ENCODE results near the gene WDR81.

The WDR81 gene

GRCh38 chr17:1776857-1777256 is 52.4 kb downstream of the WDR81 start:
- no peak for DNase-seq (ENCODE audit: low read depth in 4 of 4, low spot score in 1 of 4)

GRCh38 chr17:1779571-1780131 is 55.1 kb downstream of the WDR81 start:
- no peak for DNase-seq (ENCODE audit: low read depth in 4 of 4, low spot score in 1 of 4)

- no peak for DNase-seq (ENCODE audit: low read depth in 4 of 4, low spot score in 1 of 4)
Observed at GRCh38 chr17:1782171-1782567, 57.7 kb downstream of the WDR81 start.

- no peak for DNase-seq (ENCODE audit: low read depth in 4 of 4, low spot score in 1 of 4)
Observed at GRCh38 chr17:1783271-1783670, 58.8 kb downstream of the WDR81 start.

GRCh38 chr17:1783834-1784611 is 59.5 kb downstream of the WDR81 start:
- no peak for DNase-seq (ENCODE audit: low read depth in 4 of 4, low spot score in 1 of 4)

GRCh38 chr17:1785930-1786329 is 61.4 kb downstream of the WDR81 start:
- DNase-seq (ENCODE audit: low read depth in 4 of 4, low spot score in 1 of 4): no peak

- DNase-seq (ENCODE audit: low read depth in 4 of 4, low spot score in 1 of 4): no peak
Observed at GRCh38 chr17:1786708-1787107, 62.2 kb downstream of the WDR81 start.

- DNase-seq (ENCODE audit: low read depth in 4 of 4, low spot score in 1 of 4): no peak
Observed at GRCh38 chr17:1787301-1787902, 62.9 kb downstream of the WDR81 start.
